Activated naive CD4-positive, alpha-beta T cell treated with anti-CD3 and anti-CD28 coated beads, Interleukin-2, amount 10 ng/mL, durations not matched to agents 7 days and 5 days (primary cell): ENCODE data around the gene COL2A1.

ENCODE experiments used
- CTCF ChIA-PET: fragments of 350-600 bp; sonication (Branson Sonifier 250); formaldehyde crosslinking; loops from one replicate; lab custom pipeline; 2021; ENCODE audit warnings: antibody characterized with exemption; lab: Charles Lee
- DNase-seq: peaks from one replicate; pipeline ENCODE4 v3.0.0-alpha.2; 2020
- H3K27ac Mint-ChIP-seq: one replicate; pipeline ENCODE4 v1.8.0; 2021; ENCODE audit warnings: mild to moderate bottlenecking, moderate library complexity, mixed read lengths
- H3K27me3 Mint-ChIP-seq: one replicate; pipeline ENCODE4 v1.8.0; 2021; ENCODE audit warnings: mild to moderate bottlenecking, mixed read lengths
- H3K36me3 Mint-ChIP-seq: one replicate; pipeline ENCODE4 v1.8.0; 2021; ENCODE audit warnings: mixed read lengths
- H3K4me1 Mint-ChIP-seq: one replicate; pipeline ENCODE4 v1.8.0; 2021; ENCODE audit warnings: mixed read lengths
- H3K4me3 Mint-ChIP-seq: one replicate; pipeline ENCODE4 v1.8.0; 2021; ENCODE audit warnings: mild to moderate bottlenecking, moderate library complexity, mixed read lengths
- H3K9me3 Mint-ChIP-seq: one replicate; pipeline ENCODE4 v1.8.0; 2021; ENCODE audit warnings: mixed read lengths

Gene COL2A1

GRCh38 chr12:48004053-48004941 lies at the start of gene COL2A1:
Gene COL2A1, minus strand, starts transcription at chr12:48004476. Its CDS starts 155 bp downstream, at chr12:48004321.
- peak within 1 kb of the TSS; percentile 18 for H3K4me3 Mint-ChIP-seq
- H3K27ac Mint-ChIP-seq: peak within 1 kb of the TSS; percentile 34
- H3K36me3 Mint-ChIP-seq: no peaks in the 10 kb centered on the region
- peak; percentile 38 for DNase-seq
- peaks cover 100% of the 10 kb centered on the region for H3K27me3 Mint-ChIP-seq
- H3K9me3 Mint-ChIP-seq: no peaks in the 10 kb centered on the region
- CTCF ChIA-PET: no interaction called here
- peaks cover 31% of the 10 kb centered on the region for H3K4me1 Mint-ChIP-seq

- DNase-seq: no peak
- CTCF ChIA-PET: no interaction called here
- H3K9me3 Mint-ChIP-seq: peaks cover 5% of the 10 kb centered on the region
- H3K4me3 Mint-ChIP-seq: no peak overlapping the region
- H3K4me1 Mint-ChIP-seq: peaks cover 4% of the 10 kb centered on the region
- peaks cover 18% of the 10 kb centered on the region for H3K36me3 Mint-ChIP-seq
- H3K27ac Mint-ChIP-seq: no peak overlapping the region
- no peaks in the 10 kb centered on the region for H3K27me3 Mint-ChIP-seq
These were observed 49.6 kb upstream of the COL2A1 start for GRCh38 chr12:48053883-48054282.

- no peaks in the 10 kb centered on the region for H3K27me3 Mint-ChIP-seq
- CTCF ChIA-PET: no interaction called here
- H3K4me1 Mint-ChIP-seq: peaks cover 4% of the 10 kb centered on the region
- DNase-seq: no peak
- H3K36me3 Mint-ChIP-seq: peaks cover 17% of the 10 kb centered on the region
- H3K4me3 Mint-ChIP-seq: no peak overlapping the region
- no peak overlapping the region for H3K27ac Mint-ChIP-seq
- no peaks in the 10 kb centered on the region for H3K9me3 Mint-ChIP-seq
These were observed 48.8 kb upstream of the COL2A1 start for GRCh38 chr12:48053122-48053521.

DNA sequence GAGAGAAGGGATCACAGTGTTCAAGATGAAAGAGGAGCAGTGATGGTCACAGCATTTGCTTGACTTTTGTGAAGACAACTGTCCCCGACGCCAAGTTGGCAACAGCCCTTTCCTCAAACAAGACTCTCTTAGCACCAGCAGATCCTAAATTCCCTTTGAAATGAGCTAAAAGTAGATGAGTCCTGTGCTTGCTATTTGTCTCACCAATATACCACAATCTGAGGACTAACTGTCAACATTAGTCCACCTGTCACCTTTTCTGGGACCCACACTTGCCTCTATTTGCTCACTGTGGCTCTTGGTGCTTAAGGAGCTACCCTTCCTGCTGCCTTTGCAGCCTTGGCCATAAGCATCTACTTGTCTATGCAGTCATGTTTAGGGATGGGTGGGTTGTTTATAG lies 47.4 kb upstream of the COL2A1 start:
- CTCF ChIA-PET: no interaction called here
- peaks cover 4% of the 10 kb centered on the region for H3K4me1 Mint-ChIP-seq
- H3K4me3 Mint-ChIP-seq: no peak overlapping the region
- H3K36me3 Mint-ChIP-seq: peaks cover 24% of the 10 kb centered on the region
- DNase-seq: no peak
- no peak overlapping the region for H3K27ac Mint-ChIP-seq
- H3K27me3 Mint-ChIP-seq: no peaks in the 10 kb centered on the region
- H3K9me3 Mint-ChIP-seq: no peaks in the 10 kb centered on the region

- H3K36me3 Mint-ChIP-seq: peaks cover 37% of the 10 kb centered on the region
- H3K9me3 Mint-ChIP-seq: no peaks in the 10 kb centered on the region
- H3K27me3 Mint-ChIP-seq: no peaks in the 10 kb centered on the region
- CTCF ChIA-PET: no interaction called here
- H3K4me3 Mint-ChIP-seq: no peak overlapping the region
- DNase-seq: no peak
- no peak overlapping the region for H3K27ac Mint-ChIP-seq
- peaks cover 4% of the 10 kb centered on the region for H3K4me1 Mint-ChIP-seq
These were observed 45.9 kb upstream of the COL2A1 start for GRCh38 chr12:48050174-48050573.

GRCh38 chr12:48045965-48046518 lies 41.8 kb upstream of the COL2A1 start:
- Mint-ChIP-seq H3K4me1 (no peaks in the 10 kb centered on the region), H3K9me3 (no peaks in the 10 kb centered on the region), H3K27ac (no peak overlapping the region), H3K4me3 (no peak overlapping the region), H3K36me3 (peaks cover 46% of the 10 kb centered on the region), H3K27me3 (no peaks in the 10 kb centered on the region)
- no peak for DNase-seq
- CTCF ChIA-PET: interaction anchor here (0.7 kb wide), 1 partner anchor 131 kb away, joined by 5 read pairs; no protein-coding TSS in a partner anchor

DNA sequence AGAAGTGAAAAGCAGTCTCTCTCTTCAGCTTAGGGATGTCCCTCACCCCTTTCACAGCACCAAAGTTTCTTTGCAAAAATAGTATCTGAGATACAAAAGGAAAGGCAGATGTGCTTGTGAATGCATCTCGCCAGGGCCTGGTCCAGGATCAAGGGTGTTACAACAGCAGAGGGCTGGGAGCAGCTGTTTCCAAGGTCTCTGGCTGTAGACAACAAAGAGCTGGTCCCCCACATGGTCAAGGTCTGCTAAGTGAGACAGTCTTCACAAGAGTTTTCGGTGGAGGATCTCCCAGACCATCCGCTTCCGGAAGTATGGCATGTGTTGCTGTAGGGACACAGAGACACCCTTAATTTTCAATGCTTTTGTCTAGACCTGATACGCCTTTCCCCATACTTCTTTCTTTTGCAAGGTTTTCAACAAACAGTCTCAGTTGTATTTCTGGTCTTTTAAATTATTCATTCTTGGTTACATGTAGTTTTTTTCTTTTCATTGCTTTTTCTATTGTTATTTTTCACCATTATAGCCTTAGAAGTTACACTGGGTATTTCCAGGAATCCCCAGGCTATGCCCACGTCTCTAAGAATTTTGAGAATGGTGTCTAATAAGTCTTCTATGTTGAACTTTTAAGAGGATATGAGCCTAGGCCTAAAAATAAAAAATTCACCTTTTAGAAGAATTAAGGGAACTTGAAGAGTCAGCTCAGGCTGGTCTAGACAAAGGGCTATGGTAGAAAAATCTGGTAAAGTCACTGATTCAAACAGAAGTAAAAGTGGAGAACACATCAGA lies 41.0 kb upstream of the COL2A1 start:
- H3K27ac Mint-ChIP-seq: no peak overlapping the region
- H3K4me1 Mint-ChIP-seq: no peaks in the 10 kb centered on the region
- H3K4me3 Mint-ChIP-seq: no peak overlapping the region
- no peaks in the 10 kb centered on the region for H3K27me3 Mint-ChIP-seq
- no peaks in the 10 kb centered on the region for H3K9me3 Mint-ChIP-seq
- CTCF ChIA-PET: interaction anchor here (0.7 kb wide), 1 partner anchor 132 kb away, joined by 5 read pairs; no protein-coding TSS in a partner anchor
- peaks cover 46% of the 10 kb centered on the region for H3K36me3 Mint-ChIP-seq
- no peak for DNase-seq

DNA sequence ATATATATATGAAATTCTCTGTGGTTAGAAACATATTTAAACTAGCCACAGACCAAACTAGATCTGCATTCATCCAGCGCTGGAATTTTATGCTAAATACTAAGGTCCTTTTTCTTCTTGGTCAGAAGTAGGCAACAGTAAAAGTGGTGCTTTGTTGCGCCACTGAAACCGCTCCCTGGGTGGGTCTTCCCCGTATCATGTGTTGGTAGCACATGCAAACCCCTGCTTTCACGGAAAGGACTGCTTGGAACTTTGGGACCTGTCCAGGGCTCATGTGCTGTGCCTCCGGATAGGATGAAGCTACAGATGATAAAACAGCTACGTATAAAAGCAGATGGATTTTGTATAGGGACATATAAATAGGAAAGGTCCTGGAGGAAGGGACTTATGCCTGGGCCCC lies 40.1 kb upstream of the COL2A1 start:
- Mint-ChIP-seq H3K27ac (no peak overlapping the region), H3K9me3 (no peaks in the 10 kb centered on the region)
- CTCF ChIA-PET: interaction anchor here (0.6 kb wide), 1 partner anchor 20 kb away, joined by 3 read pairs; no protein-coding TSS in a partner anchor

GRCh38 chr12:48043771-48044170 lies 39.5 kb upstream of the COL2A1 start:
- no peak overlapping the region for H3K4me3 Mint-ChIP-seq
- DNase-seq: no peak
- H3K36me3 Mint-ChIP-seq: peaks cover 41% of the 10 kb centered on the region
- no peak overlapping the region for H3K27ac Mint-ChIP-seq
- H3K9me3 Mint-ChIP-seq: no peaks in the 10 kb centered on the region
- CTCF ChIA-PET: no interaction called here
- no peaks in the 10 kb centered on the region for H3K27me3 Mint-ChIP-seq
- H3K4me1 Mint-ChIP-seq: no peaks in the 10 kb centered on the region

More for the DNA sequence above, 40.1 kb upstream of the COL2A1 start:
- Mint-ChIP-seq H3K4me3 (no peak overlapping the region), H3K36me3 (peaks cover 46% of the 10 kb centered on the region), H3K4me1 (no peaks in the 10 kb centered on the region), H3K27me3 (no peaks in the 10 kb centered on the region)
- no peak for DNase-seq

- Mint-ChIP-seq H3K4me1 (peaks cover 3% of the 10 kb centered on the region), H3K4me3 (no peak overlapping the region), H3K27ac (no peak overlapping the region), H3K9me3 (no peaks in the 10 kb centered on the region), H3K36me3 (peaks cover 27% of the 10 kb centered on the region), H3K27me3 (peaks cover 7% of the 10 kb centered on the region)
- no peak for DNase-seq
- CTCF ChIA-PET: no interaction called here
These were observed 37.5 kb upstream of the COL2A1 start for GRCh38 chr12:48041591-48042423.

DNA sequence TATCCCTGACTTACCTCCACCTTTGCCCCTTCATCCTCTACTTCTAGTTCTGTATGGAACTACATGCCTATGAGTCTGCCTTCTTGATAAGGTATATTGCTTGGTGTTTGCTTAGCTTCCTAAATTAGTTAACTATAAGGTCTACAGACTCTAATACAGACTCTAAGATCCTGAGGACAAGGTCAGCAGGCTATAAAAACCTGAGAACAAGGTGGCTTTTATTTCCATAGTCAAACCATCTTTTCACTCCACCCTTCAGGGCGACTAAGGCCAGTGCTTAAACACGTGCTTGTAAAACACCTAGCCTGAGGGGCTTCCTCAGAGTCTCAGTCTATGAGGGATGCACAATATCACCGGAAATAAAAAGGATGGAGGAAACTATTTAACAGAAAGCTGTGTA lies 36.1 kb upstream of the COL2A1 start:
- H3K4me1 Mint-ChIP-seq: peaks cover 3% of the 10 kb centered on the region
- no peaks in the 10 kb centered on the region for H3K9me3 Mint-ChIP-seq
- peaks cover 8% of the 10 kb centered on the region for H3K27me3 Mint-ChIP-seq
- DNase-seq: no peak
- no peak overlapping the region for H3K4me3 Mint-ChIP-seq
- CTCF ChIA-PET: no interaction called here
- H3K27ac Mint-ChIP-seq: no peak overlapping the region
- peaks cover 14% of the 10 kb centered on the region for H3K36me3 Mint-ChIP-seq

DNA sequence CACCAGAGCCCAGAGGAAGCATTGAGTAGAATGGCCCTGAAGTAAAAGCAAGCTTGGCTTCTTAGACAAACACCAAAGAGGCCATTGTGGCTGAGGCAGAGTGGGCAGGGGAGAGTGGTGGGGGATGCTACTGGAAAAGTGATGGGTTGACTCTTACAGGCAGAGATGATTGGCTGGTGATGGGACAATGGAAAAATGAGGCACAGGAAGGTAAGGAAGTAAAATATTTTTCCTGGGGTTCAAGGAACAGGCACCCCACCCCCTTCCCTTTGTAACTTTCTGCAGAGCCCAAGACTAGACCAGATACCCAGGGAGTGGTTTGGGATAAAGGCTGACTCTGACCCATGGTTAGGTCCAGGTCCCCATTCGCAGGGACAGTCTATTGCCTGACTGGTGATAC lies 34.9 kb upstream of the COL2A1 start:
- no peak for DNase-seq
- no peaks in the 10 kb centered on the region for H3K9me3 Mint-ChIP-seq
- no peak overlapping the region for H3K27ac Mint-ChIP-seq
- CTCF ChIA-PET: no interaction called here
- H3K4me1 Mint-ChIP-seq: peaks cover 3% of the 10 kb centered on the region
- peaks cover 4% of the 10 kb centered on the region for H3K36me3 Mint-ChIP-seq
- H3K27me3 Mint-ChIP-seq: peaks cover 8% of the 10 kb centered on the region
- H3K4me3 Mint-ChIP-seq: no peak overlapping the region

DNA sequence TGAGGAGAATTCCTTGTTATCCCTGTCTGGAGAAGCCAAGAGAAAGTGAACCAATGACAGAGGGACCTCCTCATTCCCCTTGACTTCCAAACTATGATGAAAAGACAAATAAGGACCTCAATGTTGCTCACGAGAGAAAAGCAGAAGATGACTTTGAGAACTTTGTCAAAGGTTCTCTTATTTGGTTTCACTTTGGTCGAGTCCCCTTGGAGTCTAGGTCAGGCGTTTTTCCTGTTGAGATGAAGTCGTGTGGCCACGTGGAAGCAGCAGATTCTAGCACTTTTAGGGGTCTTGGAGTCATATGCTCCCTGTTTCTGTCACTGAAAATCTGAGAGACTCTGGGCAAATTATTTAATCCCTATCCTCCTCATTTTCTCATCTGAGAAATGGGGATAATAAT lies 33.8 kb upstream of the COL2A1 start:
- Mint-ChIP-seq H3K36me3 (no peaks in the 10 kb centered on the region), H3K4me1 (peaks cover 3% of the 10 kb centered on the region), H3K27ac (no peak overlapping the region), H3K4me3 (no peak overlapping the region), H3K9me3 (no peaks in the 10 kb centered on the region), H3K27me3 (peaks cover 12% of the 10 kb centered on the region)
- no peak for DNase-seq
- CTCF ChIA-PET: no interaction called here
